GM06990 (cell line): ENCODE data around the gene GUCD1.

Experiments
- DNase-seq: peaks from one replicate; pipeline ENCODE4 v3.0.0-alpha.2; 2011; ENCODE audit not compliant: insufficient read length; ENCODE audit errors: extremely low read depth
- H3K27me3 ChIP-seq: replicated peaks from 2 replicates; pipeline ENCODE4 v1.6.0; 2011; ENCODE audit warnings: low read length; ENCODE audit not compliant: control insufficient read depth, insufficient read depth
- H3K36me3 ChIP-seq: 2 replicates; pipeline ENCODE4 v1.5.1; 2011; ENCODE audit warnings: low read length; ENCODE audit not compliant: control insufficient read depth, insufficient read depth
- H3K4me3 ChIP-seq: replicated peaks from 2 replicates; pipeline ENCODE4 v1.5.1; 2011; ENCODE audit warnings: low read depth, mild to moderate bottlenecking, control low read depth, low read length
- CTCF ChIP-seq: IDR thresholded peaks from 2 replicates; pipeline ENCODE4 v1.5.1; 2011; ENCODE audit warnings: low read length, control low read depth, mild to moderate bottlenecking, inconsistent platforms; ENCODE audit not compliant: insufficient read depth, poor library complexity, severe bottlenecking

GUCD1 gene

GRCh38 chr22:24502541-24502940 is 52.4 kb downstream of the GUCD1 start:
- Histone ChIP-seq H3K27me3 (no peaks in the 10 kb centered on the region), H3K36me3 (no peaks in the 10 kb centered on the region), H3K4me3 (no peak overlapping the region)
- no peak for TF ChIP-seq CTCF
- DNase-seq, result no peak

GRCh38 chr22:24502034-24502433 is 52.9 kb downstream of the GUCD1 start:
- H3K36me3 ChIP-seq, result no peaks in the 10 kb centered on the region
- no peaks in the 10 kb centered on the region for H3K27me3 ChIP-seq
- no peak overlapping the region for H3K4me3 ChIP-seq
- no peak for DNase-seq
- TF ChIP-seq CTCF, result no peak

GRCh38 chr22:24501301-24502005 is 53.5 kb downstream of the GUCD1 start:
- no peak for TF ChIP-seq CTCF
- Histone ChIP-seq H3K4me3 (no peak overlapping the region), H3K27me3 (no peaks in the 10 kb centered on the region), H3K36me3 (no peaks in the 10 kb centered on the region)
- no peak for DNase-seq

- DNase-seq, result no peak
- Histone ChIP-seq H3K27me3 (no peaks in the 10 kb centered on the region), H3K36me3 (no peaks in the 10 kb centered on the region), H3K4me3 (no peak overlapping the region)
- no peak for TF ChIP-seq CTCF
These were observed 54.6 kb downstream of the GUCD1 start for GRCh38 chr22:24500277-24500820.

- H3K36me3 ChIP-seq, result no peaks in the 10 kb centered on the region
- H3K27me3 ChIP-seq, result no peaks in the 10 kb centered on the region
- H3K4me3 ChIP-seq, result no peak overlapping the region
- no peak for DNase-seq
- TF ChIP-seq CTCF, result no peak
These were observed 55.1 kb downstream of the GUCD1 start for GRCh38 chr22:24499706-24500276.
